Right forelimb (tissue), 1 donor: Measurements from ENCODE around the gene ZNF337.
"Not testable (repeated sequence)": the region's sequence is repeated elsewhere in the genome, so short reads cannot be mapped to it uniquely, and the experiment has no call there.

Source experiments
- DNase-seq: peaks from one replicate; pipeline ENCODE4 v3.0.0-alpha.2; 2018

Gene ZNF337

DNA sequence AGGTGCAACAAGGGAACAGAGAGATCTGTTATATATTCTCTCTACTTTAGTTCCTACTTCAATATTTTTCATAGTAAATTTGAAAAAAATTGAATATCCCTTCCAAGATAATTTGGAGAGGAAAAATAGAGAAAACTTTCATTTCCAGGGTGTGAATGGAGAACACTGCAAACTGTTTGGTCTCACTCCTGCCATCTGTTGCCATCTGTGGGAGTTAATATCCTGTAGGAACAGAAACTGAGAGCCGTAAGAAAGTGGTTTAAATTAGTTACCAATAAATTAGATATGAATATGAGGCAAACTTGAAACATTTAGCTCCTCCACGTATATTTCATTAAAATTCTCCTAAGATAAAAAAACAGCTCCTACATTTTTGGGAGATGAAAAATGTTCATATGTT is 4.2 kb downstream of the ZNF337 start:
- no peak for DNase-seq

DNA sequence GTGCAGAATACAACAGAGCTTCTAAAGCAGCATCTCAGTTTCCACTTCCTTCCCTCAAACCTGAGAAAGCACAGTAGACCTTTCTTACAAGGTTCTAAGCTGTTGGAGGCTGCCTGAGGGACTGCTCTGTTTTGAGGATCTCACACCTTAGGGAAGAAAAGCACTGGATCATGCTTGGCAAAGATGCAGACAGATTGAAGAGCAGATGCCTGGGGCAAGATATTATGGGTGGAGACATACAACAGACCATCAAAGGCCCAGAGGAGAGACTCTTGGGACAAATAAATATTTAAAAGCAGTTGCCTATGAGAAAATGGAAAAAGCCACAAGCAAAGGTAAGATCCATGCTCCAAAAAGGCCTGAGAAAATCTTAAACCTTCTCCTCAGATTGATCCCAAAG is 6.2 kb downstream of the ZNF337 start:
- DNase-seq = no peak

- no peak for DNase-seq
Measured at GRCh38 chr20:25686081-25687067, 10.3 kb downstream of the ZNF337 start.

- DNase-seq = no peak
Measured at GRCh38 chr20:25685276-25686080, 11.2 kb downstream of the ZNF337 start.

GRCh38 chr20:25683826-25684225 is 12.8 kb downstream of the ZNF337 start:
- DNase-seq = not testable (repeated sequence)

GRCh38 chr20:25683050-25683449 is 13.6 kb downstream of the ZNF337 start:
- DNase-seq = no peak

DNA sequence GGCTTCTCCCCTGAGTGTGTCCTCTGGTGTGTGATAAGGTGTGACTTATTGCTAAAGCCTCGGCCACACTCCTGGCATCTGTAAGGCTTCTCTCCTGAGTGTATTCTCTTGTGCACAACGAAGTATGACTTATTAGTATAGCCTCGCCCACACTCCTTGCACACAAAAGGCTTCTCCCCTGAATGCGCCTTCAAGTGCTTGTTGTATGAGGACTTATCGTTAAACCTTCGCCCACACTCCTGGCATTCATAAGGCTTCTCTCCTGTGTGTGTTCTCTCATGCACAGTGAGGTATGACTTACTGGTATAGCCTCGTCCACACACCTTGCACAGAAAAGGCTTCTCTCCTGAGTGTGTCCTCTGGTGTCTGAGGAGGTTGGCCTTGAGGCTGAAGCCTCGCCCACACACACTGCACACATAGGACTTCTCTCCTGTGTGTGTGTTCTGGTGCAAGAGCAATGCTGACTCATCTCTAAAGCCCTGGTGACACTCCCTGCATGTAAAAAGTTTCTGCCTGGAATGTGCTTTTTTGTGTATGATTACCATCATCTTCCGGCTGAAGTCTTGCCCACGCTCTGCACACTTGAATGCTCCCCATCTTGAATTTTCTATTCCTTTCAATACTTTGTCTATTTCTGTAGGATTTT is 20.4 kb downstream of the ZNF337 start:
- no peak for DNase-seq

DNA sequence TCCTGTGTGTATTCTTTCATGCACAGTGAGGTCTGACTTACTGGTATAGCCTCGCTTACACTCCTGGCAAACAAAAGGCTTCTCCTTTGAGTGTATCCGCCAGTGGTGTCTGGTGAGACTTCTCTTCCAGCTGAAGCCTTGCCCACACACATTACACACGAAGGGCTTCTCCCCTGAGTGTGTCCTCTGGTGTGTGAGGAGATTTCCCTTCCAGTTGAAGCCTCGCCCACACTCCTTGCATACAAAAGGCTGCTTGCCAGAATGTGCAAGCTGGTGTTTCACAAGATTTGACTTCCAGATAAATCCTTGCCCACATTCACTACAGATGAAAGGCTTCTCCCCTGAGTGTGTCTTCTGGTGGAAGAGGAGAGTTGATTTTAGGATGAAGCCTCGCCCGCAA is 21.5 kb downstream of the ZNF337 start:
- no peak for DNase-seq

DNA sequence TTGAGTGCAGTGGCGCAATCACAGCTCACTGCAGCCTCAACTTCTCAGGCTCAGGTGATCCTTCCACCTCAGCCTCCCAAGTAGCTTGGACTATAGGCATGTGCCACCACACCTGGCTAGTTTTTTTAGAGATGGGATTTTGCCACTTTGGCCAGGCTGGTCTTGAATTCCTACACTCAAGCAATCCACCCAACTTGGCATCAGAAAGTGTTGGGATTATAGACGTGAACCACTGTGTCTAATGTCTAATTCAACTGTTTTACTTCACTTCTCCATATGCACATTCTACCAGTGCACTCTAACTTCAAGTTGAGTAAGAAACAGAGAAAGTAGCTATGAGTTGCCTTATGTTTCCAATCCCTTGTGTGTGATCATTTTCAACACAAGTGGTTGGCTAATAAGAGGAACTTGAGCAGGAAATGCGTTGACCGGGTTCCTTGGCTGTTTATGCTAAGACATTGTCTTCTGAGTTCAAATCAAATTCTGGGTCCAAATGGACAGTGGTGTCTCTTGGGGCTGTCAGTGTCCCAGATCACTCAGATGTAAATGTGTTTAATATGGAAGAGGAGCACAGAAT is 23.9 kb downstream of the ZNF337 start:
- DNase-seq = no peak

GRCh38 chr20:25669826-25670422 is 26.7 kb downstream of the ZNF337 start:
- DNase-seq = no peak

- no peak for DNase-seq
Measured at GRCh38 chr20:25668446-25668845, 28.2 kb downstream of the ZNF337 start.

GRCh38 chr20:25659999-25660398 is 36.7 kb downstream of the ZNF337 start:
- DNase-seq = no peak

GRCh38 chr20:25654487-25654886 is 42.2 kb downstream of the ZNF337 start:
- no peak for DNase-seq

DNA sequence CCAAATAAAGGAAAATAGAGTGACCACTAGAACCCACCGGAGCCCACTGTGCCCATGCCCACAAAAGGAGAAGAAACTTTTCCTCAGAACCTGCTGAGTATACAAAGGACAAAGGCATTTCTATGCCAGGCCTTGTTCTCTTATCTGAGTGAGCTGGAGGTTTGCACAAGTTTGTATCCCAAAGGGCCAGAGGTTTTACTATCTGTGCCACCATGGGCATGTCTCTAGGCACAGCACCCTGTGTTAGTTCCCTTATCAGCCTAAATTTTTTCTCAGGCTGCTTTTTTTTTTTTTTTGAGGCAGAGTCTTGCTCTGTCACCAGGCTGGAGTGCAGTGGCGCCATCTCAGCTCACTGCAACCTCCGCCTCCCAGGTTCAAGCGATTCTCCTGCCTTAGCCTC is 43.8 kb downstream of the ZNF337 start:
- not testable (repeated sequence) for DNase-seq

- DNase-seq = no peak
Measured at GRCh38 chr20:25644814-25645213, 51.8 kb downstream of the ZNF337 start.

DNA sequence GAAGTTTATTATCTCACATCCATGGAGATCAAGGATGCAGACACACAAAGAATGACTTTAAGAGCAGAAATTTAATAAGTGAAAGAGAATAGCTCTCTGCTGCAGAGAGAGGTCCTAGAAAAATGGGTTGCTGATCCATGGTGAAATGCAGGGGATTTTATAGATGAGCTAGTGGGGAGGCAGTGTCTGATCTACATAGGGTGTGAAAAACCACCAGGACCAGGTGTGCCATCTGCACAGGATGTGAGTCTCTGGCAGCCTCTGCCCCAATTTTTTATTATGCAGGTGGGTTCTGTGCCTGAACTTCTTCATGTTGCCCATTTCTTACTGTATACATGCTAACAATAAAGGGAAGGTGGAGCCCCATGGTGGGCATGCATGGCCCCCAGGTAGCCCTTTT is 52.9 kb downstream of the ZNF337 start:
- DNase-seq = no peak

GRCh38 chr20:25637247-25637646 is 59.4 kb downstream of the ZNF337 start:
- no peak for DNase-seq

GRCh38 chr20:25632940-25633790 is 63.5 kb downstream of the ZNF337 start:
- no peak for DNase-seq

DNA sequence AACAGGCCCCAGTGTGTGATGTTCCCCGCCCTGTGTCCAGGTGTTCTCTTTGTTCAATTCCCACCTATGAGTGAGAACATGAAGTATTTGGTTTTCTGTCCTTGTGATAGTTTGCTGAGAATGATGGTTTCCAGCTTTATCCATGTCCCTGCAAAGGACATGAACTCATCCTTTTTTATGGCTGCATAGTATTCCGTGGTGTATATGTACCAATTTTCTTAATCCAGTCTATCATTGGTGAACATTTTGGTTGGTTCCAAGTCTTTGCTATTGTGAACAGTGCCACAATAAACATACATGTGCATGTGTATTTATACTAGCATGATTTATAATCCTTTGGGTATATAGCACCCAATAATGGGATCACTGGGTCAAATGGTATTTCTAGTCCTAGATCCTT is 66.0 kb downstream of the ZNF337 start:
- not testable (repeated sequence) for DNase-seq

- no peak for DNase-seq
Measured at GRCh38 chr20:25629816-25630499, 66.7 kb downstream of the ZNF337 start.

DNA sequence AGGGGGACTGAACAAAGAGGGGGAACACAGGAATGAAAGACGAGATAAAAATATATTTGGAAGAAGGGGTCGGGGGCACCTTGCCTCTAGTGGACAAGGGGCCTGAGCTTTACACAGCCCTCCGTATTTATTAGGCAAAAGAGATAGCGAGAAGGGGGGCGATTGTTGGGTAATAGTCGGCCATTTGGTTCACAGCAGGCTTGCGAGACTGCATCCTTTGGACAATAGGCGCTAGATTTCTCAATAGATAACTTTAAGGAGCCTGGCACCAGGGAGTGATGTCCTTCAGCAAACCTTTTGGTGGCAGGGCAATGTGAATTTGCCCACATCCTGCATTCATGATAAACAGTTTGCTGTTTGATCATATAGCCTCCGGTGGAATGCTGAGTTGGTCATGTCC is 69.9 kb downstream of the ZNF337 start:
- DNase-seq = no peak
